Cerebellar nuclear complex (tissue), 1 donor: ENCODE results near the gene AIG1.
"Not testable (repeated sequence)": the region's sequence is repeated elsewhere in the genome, so short reads cannot be mapped to it uniquely, and the experiment has no call there.

ENCODE experiments used
- DNase-seq, 2 experiments: peaks; one replicate each; lab custom pipeline; 2025; lab: John Stamatoyannopoulos, UW

AIG1 gene

GRCh38 chr6:143276436-143276835 is 215.7 kb downstream of the AIG1 start:
- DNase-seq: no peak

DNA sequence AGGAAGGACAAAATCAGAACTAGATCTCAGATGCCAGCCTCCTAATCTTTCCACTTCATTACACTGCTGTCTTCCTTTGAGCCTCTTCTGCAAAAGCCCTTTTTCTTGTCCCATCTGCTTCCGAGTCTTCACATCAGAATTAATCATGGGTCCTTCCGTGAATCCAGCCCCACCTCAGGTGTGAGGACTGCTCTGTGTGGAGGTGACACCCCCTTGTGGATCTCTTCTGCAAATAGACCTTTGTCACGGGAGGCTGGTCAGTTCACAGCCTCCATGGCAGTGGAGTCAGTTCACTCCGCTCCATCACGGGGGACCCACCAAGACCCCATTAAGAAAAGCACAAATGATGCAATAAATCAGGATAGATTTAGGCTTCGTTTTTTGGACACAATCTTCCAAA is 218.7 kb downstream of the AIG1 start:
- no peak for DNase-seq

DNA sequence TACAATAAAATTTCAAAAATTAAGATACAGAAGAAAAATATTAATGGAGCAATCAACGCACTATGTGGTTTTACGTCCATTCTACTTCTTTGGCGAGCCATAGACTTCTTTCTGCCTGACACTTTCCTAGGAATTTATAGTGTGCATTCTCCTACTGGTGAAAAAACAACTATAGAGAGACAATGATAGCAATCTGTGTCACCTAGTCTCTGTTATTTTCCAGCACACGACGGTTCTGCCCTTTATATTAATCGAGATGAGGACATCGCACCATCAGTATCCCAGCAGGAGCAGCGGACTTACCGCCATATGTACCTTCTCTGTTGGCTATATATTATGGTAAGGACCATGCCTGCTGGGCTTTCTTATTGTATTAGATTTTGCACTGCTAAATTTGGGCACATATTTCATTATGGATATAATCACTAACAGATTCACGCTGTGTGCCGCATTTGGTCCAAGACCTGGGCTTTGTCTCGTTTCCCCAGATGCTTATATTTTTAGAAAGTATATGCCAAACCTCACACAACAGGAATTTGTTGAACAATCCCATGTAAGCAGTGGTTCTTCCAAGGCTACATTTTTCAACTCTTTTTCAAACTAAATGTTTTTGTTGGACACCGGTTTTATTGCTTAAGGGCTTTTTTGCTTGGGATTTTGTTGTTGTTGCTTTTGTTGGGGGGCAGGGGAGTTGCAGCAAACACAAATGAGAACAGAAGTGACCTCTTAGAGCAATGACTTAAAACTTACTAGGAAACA is 223.4 kb downstream of the AIG1 start:
- DNase-seq: no peak

DNA sequence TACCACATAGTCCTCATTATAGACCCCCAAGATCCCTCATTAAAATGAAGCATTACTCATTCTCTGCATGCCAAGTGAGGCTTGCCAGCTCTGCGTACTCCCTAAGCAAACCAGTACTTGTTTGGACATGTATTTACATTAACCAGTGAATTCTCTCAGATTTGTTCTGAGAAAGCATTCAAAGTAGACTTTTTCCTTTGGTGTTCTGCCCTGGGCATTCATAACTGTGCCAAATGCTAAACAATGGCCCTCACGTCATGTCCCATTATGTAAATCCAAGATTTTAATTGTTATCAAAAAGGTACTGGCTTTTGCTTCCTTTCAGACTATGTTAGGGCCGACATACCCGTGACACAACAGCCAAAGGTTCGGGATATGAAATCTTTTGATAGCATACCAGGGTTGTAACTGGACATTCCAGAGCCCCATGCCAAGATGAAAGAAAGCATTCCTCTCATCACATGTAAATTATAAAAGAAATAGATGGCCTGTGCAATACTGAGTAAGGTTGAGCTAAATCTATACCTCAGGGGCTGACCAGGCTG is 225.6 kb downstream of the AIG1 start:
- DNase-seq: no peak

- DNase-seq: no peak
Observed at GRCh38 chr6:143288923-143289322, 228.2 kb downstream of the AIG1 start.

DNA sequence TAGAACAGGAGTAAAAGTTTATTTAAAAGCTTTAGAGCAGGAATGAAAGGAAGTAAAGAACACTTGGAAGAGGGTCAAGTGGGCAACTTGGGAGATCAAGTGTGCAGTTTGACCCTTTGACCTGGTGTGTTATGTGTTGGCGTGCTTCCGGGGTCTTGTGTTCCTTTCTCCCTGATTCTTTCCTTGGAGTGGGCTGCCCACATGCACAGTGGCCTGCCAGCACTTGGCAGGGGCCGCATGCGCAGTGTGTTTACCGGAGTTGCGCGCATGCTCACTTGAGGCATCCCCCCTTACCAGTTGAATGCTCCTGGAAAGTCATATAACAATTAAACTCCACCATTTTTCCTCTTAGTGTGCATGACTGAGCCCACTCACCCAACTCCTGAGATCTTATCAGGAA is 229.5 kb downstream of the AIG1 start:
- no peak for DNase-seq

DNA sequence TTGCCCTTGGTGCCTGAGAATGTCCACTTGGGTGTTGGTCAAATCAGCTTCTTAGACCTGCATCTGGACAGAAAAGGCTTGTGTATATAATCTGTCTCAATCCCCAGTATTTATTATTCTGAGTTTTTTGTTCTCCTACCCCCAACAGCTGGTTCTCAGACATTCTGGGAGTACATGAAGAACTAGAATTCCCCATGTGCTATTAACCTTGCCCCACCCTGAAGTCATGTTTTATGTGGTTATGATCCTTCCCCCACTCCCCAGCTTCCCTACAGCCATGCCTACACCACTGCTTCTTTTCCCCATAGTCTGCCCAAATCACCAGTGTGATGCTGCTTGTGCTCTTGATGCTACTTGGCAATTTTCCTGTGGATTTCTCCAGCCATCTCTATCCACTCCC is 232.8 kb downstream of the AIG1 start:
- DNase-seq: no peak

DNA sequence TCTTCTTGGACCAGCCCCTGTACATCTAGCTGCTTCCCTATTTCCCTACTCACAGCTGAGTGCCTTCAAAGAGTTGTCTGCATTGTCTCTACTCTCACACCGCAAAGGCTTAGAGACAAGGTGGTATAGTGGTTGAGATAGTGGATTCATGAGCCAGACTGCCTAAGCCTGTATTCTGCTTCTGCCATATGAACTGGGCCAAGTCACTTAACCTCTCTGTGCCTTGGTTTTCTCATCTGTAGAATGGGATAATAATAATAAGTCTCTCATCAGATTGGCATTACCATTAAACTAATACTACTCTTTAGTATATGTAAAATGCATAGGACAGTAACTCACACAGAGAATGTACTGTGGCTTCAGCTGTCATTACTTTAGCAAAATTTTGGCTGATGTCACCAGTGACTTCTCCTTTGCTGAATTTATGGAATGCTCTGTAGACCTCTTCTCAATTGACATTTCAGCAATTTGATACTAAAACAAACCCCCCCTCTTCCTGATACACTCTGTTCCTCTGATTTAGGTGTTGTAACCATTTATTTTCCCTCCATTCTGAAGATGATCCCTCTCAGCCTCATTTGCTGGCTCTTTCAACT is 233.7 kb downstream of the AIG1 start:
- DNase-seq: no peak

GRCh38 chr6:143295932-143296331 is 235.2 kb downstream of the AIG1 start:
- DNase-seq: no peak

DNA sequence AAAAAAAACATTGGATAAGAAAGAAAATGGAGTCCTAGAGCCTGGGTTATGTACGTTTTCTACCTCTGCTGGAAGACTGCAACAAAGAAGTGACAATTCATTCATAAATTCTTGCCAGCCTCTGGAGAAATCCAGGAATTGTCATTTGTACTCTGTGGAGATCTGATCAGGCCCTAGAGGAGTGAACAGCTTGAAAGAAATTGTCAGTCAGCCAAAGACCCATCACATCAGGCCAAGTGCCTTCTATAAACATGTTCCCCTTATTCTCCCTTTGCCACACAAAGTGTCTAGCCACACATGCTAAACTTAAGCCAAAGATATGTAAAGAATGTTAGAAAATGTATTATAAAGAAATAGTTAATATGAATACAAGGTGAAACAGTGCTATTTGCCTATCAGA is 237.4 kb downstream of the AIG1 start:
- no peak for DNase-seq

DNA sequence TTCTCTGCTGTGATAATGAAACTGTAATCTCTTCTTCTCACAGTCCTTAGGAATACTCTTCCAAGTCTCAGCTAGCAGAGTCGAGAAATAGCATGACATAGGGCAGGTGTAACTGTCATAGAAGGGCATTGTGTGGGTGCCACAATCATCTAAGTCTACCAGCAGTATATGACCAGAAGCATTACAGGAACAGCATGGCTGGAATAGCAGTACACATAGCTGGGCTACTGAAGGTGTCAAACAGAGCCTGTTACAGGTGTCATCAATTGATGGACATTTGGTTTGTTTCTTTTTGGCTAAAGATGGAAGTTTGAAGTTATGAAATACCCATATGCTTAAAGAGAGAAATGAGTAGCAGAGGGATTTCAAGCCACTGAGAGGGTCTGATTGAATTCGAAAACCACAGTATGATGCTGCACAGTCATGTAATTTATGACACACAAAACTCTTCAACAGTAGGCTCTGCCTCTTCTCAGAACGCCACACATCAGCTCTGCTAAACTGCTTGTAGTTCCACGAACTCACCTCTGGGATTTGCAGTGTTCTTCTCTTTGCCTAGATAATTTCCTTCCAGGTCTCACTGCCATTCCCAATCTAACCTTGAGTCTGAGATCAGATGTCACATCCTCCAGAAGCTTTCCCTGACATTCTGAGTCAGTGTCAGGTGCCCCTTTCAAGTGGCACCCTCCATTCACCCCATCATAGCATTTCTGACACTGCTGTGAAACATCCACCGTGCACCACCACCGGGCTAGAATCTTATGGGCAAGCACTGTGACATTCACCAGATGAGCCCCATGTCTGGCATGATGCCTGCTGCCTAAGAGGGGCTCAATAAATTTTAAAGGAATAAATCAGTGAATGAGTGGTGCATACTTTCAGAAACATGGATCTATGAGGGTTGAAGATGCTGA is 238.8 kb downstream of the AIG1 start:
- no peak for DNase-seq

DNA sequence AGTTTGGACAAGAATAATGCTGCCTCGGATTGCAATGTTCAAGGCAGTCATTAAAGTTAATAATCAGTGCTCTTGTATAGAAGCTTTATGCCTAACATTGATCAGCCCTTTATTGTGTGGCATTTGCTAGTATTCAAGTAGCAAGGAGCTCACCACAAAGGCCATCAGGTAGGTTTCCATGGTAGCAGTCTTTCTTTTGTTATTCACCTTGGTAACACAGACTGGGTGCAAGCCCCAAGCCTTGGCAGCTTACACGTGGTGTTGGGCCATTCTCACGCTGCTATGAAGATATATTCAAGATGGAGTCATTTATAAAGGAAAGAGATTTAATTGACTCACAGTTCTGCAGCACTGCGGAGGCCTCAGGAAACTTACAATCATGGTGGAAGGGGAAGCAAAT is 240.5 kb downstream of the AIG1 start:
- DNase-seq: no peak

DNA sequence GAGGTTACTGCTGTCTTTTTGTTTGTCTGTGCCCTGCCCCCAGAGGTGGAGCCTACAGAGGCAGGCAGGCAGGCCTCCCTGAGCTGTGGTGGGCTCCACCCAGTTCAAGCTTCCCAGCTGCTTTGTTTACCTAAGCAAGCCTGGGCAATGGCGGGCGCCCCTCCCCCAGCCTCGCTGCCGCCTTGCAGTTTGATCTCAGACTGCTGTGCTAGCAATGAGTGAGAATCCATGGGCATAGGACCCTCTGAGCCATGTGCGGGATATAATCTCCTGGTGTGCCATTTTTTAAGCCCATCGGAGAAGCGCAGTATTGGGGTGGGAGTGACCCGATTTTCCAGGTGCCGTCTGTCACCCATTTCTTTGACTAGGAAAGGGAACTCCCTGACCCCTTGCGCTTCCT is 247.1 kb downstream of the AIG1 start:
- not testable (repeated sequence) for DNase-seq

DNA sequence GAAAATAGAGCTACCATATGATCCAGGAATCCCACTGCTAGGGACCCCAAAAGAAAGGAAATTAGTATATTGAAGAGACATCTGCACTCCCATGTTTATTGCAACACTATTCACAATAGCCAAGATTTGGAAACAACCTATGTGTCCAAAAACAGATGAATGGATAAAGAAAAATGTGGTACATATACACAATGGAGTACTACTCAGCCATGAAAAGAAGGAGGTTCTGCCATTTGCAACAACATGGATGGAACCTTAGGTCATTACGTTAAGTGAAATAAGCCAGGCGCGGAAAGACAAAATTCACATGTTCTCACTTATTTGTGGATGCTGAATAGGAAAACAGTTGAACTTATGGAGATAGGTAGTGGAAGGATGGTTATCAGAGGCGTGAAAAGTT is 252.5 kb downstream of the AIG1 start:
- DNase-seq: no peak

DNA sequence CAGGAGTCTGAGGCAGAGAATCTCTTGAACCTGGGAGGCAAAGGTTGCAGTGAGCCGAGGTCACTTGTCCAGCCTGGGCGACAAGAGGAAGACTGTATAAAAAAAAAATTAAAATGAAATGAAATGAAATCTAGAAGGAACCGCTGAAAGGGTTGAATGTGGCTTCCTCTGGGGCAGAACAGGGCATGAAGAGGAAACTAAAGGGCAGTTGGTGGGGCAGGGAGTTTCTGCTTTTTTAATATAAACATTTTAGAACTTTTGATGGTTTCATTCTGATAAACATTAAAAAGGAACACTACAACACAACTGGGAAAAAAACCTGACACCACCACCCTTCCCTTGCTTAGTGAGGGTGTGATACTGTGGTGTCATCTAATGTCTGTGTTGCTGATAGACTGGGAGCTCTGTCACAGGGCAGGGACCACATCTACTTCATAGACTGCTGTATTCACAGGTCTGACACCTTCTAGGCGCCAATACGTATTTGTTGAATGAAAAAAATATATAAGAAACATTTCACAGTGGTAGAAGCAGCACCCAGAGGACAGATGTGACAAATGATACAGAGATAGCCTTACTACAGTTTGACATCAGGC is 260.9 kb downstream of the AIG1 start:
- DNase-seq: no peak

DNA sequence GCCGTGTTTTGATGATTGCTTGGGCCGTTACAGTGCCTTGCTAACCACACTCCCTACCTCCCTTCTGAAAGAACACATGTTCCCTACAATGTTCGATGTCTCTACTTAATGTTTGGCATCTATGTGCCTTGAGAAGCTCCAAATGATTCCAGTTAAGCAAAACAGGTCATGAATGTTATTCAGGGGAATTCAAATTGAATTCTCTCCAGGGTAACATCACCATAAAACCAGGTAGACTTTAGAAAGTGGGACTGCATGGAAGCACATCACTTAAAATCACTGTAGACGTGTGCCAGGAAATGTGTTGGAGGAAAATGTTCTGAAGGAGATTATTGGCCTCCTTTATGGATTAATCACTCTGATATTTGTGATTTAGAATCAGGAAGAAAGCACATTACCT is 261.7 kb downstream of the AIG1 start:
- no peak for DNase-seq

DNA sequence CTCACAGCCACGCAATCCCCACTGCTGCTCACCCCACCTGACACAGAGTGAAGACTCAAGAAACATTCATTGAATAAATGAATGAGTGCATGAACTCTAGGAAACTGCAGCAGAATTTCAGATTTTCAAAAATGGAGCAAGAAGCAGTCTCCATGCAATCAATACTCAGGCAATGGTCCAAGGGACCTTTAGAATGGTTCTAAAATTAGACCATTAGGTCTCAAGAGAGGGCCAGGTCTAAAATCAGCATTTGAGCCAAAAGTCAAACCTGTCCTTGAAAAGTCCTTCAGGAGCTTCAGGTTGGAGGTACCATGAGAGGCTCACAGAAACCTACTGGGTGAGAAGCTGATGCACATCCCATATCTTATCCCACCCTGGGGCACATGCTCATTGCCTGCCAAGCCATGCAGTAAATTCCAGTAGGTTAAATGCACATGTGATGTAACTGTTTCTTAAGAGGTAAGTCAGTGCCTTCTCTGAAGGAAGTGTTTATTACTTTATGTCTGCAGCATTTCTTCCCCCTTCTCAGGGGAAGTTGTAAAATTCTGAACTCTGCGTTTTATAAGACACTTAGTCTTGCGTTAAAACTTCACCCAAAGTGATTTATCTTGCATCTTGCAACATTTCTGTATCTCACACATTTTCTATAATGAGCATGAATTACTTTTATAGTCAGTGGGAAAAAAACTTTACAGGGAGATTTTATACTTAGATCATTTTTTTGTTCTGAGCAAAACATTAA is 263.2 kb downstream of the AIG1 start:
- DNase-seq: no peak

DNA sequence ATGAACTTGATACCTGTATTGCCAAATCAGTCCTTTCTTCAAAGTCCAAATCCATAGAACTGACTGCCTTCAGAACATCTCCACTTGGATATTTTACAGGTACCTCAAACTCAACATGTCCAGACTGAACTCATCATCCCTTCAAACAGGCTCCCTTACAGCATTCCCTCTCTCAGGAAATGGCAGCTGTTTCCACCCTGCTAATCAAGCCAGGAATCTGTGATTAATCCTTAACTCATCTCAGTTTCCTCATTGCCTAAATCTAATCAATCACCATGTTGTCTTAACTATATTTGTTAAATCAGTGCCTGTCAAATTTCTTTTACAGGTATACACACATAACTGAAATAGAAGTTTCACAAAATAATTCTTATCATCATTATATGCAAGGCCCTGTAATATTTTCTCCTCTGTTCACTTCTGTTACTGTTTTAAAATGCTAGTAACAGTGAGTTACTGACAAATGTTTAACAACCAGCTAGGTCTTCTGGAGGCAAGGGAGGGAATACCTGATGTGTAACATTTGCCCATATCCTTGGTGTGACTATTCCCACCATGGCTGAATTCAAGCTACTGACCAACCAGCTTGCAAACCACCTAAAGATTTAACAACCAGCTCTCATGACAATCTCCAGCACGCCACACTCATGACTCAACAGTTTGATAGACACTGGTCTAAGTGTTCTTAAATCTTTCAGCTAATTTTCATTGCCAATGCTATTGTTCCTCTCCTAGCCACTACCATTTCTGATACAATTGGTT is 264.9 kb downstream of the AIG1 start:
- no peak for DNase-seq

GRCh38 chr6:143328876-143329275 is 268.2 kb downstream of the AIG1 start:
- DNase-seq: no peak

DNA sequence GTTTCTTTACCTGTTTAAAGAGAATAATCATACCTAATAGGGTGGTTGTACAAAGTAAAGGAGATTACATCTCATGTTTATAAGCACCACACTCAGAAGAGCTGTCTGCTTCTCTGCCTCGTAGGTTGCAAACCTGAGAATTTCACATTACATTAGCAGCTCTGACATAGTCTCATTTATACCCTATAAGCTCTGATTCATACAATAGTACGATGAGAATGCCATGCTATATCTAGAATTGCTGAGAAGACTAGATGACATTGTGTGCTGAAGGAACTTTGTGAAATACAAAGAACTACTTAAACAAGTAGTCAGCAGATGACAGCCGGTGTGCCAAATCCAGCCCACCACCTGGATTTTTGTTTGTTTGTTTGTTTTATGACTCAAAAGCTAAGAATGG is 268.6 kb downstream of the AIG1 start:
- no peak for DNase-seq

GRCh38 chr6:143331362-143331761 is 270.7 kb downstream of the AIG1 start:
- no peak for DNase-seq
